Activated CD4-positive, alpha-beta memory T cell treated with anti-CD3 and anti-CD28 coated beads, Interleukin-2, amount 10 ng/mL, durations not matched to agents 7 days and 5 days (primary cell): ENCODE results near the gene NMNAT2. TPM values are rescaled to one million over a fixed set of nuclear protein-coding genes. Genes with fewer than 3 reads are reported as not detected.

Experiments used
- CTCF ChIA-PET: fragments of 350-600 bp; sonication (Branson Sonifier 250); formaldehyde crosslinking; loops from one replicate; lab custom pipeline; 2021; ENCODE audit warnings: antibody characterized with exemption, inconsistent platforms; lab: Charles Lee
- POLR2A ChIA-PET: fragments of 350-600 bp; sonication (Branson Sonifier 250); formaldehyde crosslinking; loops from one replicate; lab custom pipeline; 2021; ENCODE audit warnings: antibody characterized with exemption; lab: Charles Lee
- DNase-seq: peaks from one replicate; pipeline ENCODE4 v3.0.0-alpha.2; 2020
- H3K27ac Mint-ChIP-seq: one replicate; pipeline ENCODE4 v1.8.0; 2021; ENCODE audit warnings: mild to moderate bottlenecking, mixed read lengths
- H3K27me3 Mint-ChIP-seq: one replicate; pipeline ENCODE4 v1.8.0; 2021; ENCODE audit warnings: mixed read lengths
- H3K36me3 Mint-ChIP-seq: one replicate; pipeline ENCODE4 v1.8.0; 2021; ENCODE audit warnings: low read depth, mixed read lengths
- H3K4me1 Mint-ChIP-seq: one replicate; pipeline ENCODE4 v1.8.0; 2021; ENCODE audit warnings: mixed read lengths
- H3K4me3 Mint-ChIP-seq: one replicate; pipeline ENCODE4 v1.8.0; 2021; ENCODE audit warnings: mild to moderate bottlenecking, mixed read lengths
- H3K9me3 Mint-ChIP-seq: one replicate; pipeline ENCODE4 v1.8.0; 2021; ENCODE audit warnings: mixed read lengths
- total RNA-seq, 2 experiments: library from RNA; stranded (reverse); gene quantifications; one replicate each; pipeline ENCODE4 v1.2.3, GENCODE V29; 2021

NMNAT2 gene
- under 1 TPM; 0.03 to 0.28 TPM for total RNA-seq

DNA sequence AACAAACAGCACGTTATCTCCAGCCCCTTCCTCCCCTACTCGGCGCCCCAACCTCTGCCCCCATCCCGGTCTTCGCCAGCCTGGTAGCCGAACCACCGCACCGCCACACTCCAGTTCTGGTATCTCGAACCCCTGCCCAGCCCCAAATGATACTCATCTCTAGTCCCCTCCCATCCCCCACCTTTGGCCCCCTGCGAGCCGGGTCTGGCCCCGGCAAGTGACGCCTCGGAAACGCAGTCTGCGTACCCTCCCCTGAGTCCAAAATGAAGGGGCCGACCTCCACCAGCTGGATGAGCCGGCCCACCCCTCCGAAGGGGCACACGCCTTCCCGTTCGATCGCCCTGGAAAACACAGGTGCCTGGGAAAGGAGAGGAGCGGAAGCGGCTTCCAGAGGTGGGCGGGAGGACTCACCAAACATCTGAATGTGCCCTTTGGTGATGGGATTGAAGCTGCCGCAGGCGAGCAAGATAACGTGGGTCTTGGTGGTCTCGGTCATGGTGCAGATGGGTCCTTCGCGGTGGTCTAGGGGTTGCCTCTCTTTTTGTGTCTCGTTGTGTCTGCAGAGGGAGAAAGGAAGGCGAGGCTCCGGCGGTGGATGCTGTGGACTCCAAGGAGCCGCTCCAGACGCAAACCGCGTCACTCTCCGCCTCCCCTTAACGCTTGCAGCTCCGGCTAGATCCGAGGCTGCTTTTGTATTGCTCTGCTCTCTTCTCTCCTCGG lies at the start of gene NMNAT2:
TSS of gene NMNAT2 (minus strand) at position 609 of the 720 bp plus-strand sequence. CDS start at position 496, 113 bp downstream.
- ChIA-PET CTCF (no interaction called here), POLR2A (no interaction called here)
- no peak within 1 kb of the TSS for H3K27ac Mint-ChIP-seq
- peaks cover 60% of the 10 kb centered on the region for H3K27me3 Mint-ChIP-seq
- H3K9me3 Mint-ChIP-seq: no peaks in the 10 kb centered on the region
- H3K4me3 Mint-ChIP-seq: no peak within 1 kb of the TSS
- H3K36me3 Mint-ChIP-seq: peaks cover 8% of the 10 kb centered on the region
- H3K4me1 Mint-ChIP-seq: peaks cover 20% of the 10 kb centered on the region
- DNase-seq: no peak

DNA sequence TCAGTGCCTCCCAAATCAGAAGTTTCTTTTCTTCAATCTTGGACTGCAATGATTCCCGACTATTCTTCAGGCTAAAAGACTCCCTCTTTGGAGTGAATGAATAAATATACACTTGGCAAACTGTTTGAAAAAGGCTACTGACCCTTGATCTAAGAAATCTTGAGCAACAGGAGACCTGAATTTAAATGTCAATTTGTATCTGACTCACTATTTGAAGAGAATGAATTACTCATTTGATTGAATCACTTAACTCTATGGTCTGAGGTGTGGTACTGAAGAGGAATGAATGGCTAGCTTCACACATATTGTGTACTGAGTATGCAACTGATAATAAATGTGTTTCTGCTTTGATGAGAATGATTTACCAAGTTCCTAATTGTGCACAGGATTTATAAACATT lies 49.5 kb upstream of the NMNAT2 start:
- H3K4me3 Mint-ChIP-seq: no peak overlapping the region
- ChIA-PET POLR2A (no interaction called here), CTCF (interaction anchor here (1.2 kb wide), 1 partner anchor 122 kb away, joined by 6 read pairs; the partner anchor contains the start of gene NCF2)
- DNase-seq: no peak
- no peaks in the 10 kb centered on the region for H3K9me3 Mint-ChIP-seq
- no peaks in the 10 kb centered on the region for H3K36me3 Mint-ChIP-seq
- peaks cover 7% of the 10 kb centered on the region for H3K4me1 Mint-ChIP-seq
- H3K27ac Mint-ChIP-seq: no peak overlapping the region
- H3K27me3 Mint-ChIP-seq: peaks cover 16% of the 10 kb centered on the region

DNA sequence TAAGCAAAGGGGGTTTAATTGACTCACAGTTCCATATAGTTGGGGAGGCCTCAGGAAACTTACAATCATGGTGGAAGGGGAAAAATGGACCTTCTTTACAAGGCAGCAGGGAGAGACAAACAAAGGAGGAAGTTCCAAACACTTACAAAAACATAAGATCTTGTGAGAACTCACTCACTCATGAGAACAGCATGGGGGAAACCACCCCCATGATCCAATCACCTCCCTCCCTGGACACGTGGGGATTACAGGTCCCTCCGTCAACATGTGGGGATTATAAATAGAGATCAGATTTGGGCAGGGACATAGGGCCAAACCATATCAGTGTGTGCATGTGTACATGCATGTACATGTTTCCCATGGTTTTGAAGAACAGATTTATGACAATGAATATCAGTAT lies 48.6 kb upstream of the NMNAT2 start:
- Mint-ChIP-seq H3K36me3 (no peaks in the 10 kb centered on the region), H3K27me3 (peaks cover 20% of the 10 kb centered on the region), H3K4me3 (no peak overlapping the region), H3K4me1 (peaks cover 5% of the 10 kb centered on the region), H3K27ac (no peak overlapping the region), H3K9me3 (no peaks in the 10 kb centered on the region)
- DNase-seq: no peak
- CTCF ChIA-PET: no interaction called here
- POLR2A ChIA-PET: no interaction called here

DNA sequence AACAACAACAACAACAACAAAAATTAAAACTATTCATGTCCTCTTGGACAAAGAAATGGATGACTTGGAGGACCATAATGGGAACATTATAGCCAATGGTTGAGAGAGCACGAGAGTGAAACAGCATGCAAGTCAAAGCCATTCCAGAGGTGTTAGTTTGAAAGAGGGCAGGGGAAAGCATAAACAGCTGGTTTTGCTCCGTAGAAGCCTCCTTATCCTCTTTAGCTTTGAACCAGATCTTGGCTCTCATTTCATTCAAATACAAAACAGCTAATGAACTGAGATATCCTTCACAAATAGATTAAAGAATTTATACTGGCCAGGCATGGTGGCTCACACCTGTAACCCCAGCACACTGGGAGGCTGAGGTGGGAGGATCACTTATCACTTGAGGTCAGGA lies 45.4 kb upstream of the NMNAT2 start:
- Mint-ChIP-seq H3K4me1 (no peaks in the 10 kb centered on the region), H3K27me3 (peaks cover 33% of the 10 kb centered on the region), H3K4me3 (no peak overlapping the region), H3K36me3 (no peaks in the 10 kb centered on the region), H3K9me3 (no peaks in the 10 kb centered on the region), H3K27ac (no peak overlapping the region)
- ChIA-PET POLR2A (no interaction called here), CTCF (no interaction called here)
- no peak for DNase-seq

DNA sequence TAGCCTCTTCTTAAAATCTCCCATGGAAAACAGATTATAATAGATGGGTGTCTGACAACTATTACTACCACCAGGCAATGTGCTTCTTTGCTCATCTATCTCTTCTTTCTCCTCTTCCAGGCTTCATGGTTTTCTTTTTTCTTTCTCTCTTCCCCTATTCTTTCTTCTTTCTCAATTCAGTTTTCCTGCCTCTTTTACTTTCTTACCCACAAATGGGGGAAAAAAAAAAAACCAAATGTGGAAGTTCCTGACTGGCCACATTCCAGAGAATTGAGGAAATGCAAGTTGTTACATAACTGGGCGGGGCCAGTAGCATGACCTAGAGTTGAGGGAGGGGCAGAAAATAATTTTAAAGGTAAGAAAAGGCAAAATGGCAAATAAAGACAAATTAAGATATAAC lies 43.2 kb upstream of the NMNAT2 start:
- POLR2A ChIA-PET: interaction anchor here (1.5 kb wide), 1 partner anchor 15 kb away, joined by 3 read pairs; no protein-coding TSS in a partner anchor

DNA sequence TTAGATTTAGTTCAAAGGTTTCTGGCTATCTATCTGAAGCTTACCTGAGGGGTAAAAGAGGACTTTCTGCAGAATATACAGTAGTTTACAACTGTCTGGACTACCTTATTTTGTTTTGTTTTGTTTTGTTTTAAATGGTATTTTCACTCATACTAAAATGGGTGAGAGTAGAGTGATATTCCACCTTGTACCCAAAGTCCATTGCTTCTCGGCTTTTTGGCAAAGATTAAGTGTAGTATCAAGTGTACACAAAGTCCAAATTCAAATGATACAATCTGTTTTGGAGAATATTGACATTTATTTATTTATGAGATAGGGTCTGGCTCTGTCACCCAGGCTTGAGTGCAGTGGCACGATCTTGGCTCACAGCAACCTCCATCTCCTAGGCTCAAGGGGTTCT lies 42.4 kb upstream of the NMNAT2 start:
- POLR2A ChIA-PET: interaction anchor here (0.6 kb wide), 1 partner anchor 104 kb away, joined by 3 read pairs; no protein-coding TSS in a partner anchor
- DNase-seq: no peak
- H3K36me3 Mint-ChIP-seq: no peaks in the 10 kb centered on the region
- H3K9me3 Mint-ChIP-seq: no peaks in the 10 kb centered on the region
- no peak overlapping the region for H3K4me3 Mint-ChIP-seq
- H3K27ac Mint-ChIP-seq: no peak overlapping the region
- H3K4me1 Mint-ChIP-seq: no peaks in the 10 kb centered on the region
- CTCF ChIA-PET: no interaction called here
- peaks cover 40% of the 10 kb centered on the region for H3K27me3 Mint-ChIP-seq

More for the DNA sequence above, 43.2 kb upstream of the NMNAT2 start:
- Mint-ChIP-seq H3K4me1 (no peaks in the 10 kb centered on the region), H3K4me3 (no peak overlapping the region), H3K27ac (no peak overlapping the region), H3K36me3 (no peaks in the 10 kb centered on the region), H3K9me3 (no peaks in the 10 kb centered on the region), H3K27me3 (peaks cover 40% of the 10 kb centered on the region)
- no peak for DNase-seq
- CTCF ChIA-PET: no interaction called here

DNA sequence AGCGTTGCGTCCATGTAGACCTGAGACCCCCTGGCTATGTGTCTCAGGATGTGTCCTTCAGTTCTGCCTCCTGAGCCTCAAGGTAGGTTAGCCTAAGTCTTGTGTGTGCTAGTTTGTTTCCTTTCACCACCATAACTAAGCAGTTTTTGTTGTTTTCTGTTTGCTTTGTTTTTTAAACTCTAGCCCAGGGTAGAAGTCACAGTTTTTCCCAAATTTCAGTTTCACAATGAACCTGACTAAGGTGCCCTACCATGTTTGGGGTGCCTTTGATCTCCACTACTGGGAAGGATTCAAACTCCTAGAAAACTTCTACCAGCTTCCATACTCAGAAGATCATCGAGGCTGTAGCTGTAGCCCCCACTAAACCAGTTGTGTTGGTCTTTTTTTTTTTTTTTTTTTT lies 39.3 kb upstream of the NMNAT2 start:
- CTCF ChIA-PET: no interaction called here
- peaks cover 33% of the 10 kb centered on the region for H3K27me3 Mint-ChIP-seq
- H3K4me3 Mint-ChIP-seq: no peak overlapping the region
- H3K36me3 Mint-ChIP-seq: no peaks in the 10 kb centered on the region
- POLR2A ChIA-PET: no interaction called here
- no peaks in the 10 kb centered on the region for H3K9me3 Mint-ChIP-seq
- H3K4me1 Mint-ChIP-seq: no peaks in the 10 kb centered on the region
- H3K27ac Mint-ChIP-seq: no peak overlapping the region
- DNase-seq: no peak

DNA sequence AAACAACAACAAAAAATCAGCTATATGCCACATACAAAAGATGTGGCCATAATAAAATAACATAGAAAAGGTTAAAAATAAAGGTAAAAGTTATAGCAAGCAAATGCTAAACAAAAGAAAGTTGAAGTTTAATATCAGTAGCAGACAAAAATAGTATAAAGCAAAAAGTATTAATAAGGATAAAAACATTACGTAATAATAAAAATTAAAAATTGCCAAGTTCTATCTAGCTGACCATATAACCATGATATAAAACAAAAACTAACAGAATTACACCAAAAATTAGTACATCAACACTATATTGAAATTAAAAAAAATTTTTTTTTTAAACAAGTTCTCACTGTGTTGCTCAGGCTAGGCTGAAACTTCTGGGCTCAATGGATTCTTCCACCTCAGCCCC lies 38.6 kb upstream of the NMNAT2 start:
- DNase-seq: no peak
- peaks cover 32% of the 10 kb centered on the region for H3K27me3 Mint-ChIP-seq
- ChIA-PET CTCF (interaction anchor here (0.7 kb wide), 1 partner anchor 375 kb away, joined by 3 read pairs; no protein-coding TSS in a partner anchor), POLR2A (no interaction called here)
- H3K4me3 Mint-ChIP-seq: no peak overlapping the region
- no peaks in the 10 kb centered on the region for H3K36me3 Mint-ChIP-seq
- no peaks in the 10 kb centered on the region for H3K4me1 Mint-ChIP-seq
- H3K9me3 Mint-ChIP-seq: no peaks in the 10 kb centered on the region
- no peak overlapping the region for H3K27ac Mint-ChIP-seq

DNA sequence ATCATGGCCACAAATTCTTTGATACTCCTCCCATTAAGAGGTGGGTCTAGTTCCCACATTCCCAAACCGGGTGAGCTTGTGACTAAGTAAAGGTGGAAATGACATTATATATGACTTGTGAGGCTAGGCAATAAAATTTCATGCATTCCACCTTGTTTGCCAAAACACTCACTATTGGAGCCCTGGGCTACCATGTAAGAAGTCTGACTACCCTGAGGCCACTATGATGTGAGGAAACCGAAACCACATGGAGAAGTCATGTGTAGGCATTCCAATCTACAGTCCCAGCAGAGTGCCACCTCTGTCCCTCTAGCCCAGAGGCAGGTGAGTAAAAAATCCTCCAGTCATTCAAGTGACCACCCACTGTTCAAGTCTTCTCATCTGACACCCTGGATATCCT lies 36.2 kb upstream of the NMNAT2 start:
- Mint-ChIP-seq H3K27me3 (peaks cover 22% of the 10 kb centered on the region), H3K27ac (no peak overlapping the region), H3K4me1 (no peaks in the 10 kb centered on the region), H3K4me3 (no peak overlapping the region), H3K9me3 (no peaks in the 10 kb centered on the region), H3K36me3 (no peaks in the 10 kb centered on the region)
- ChIA-PET CTCF (no interaction called here), POLR2A (no interaction called here)
- no peak for DNase-seq

DNA sequence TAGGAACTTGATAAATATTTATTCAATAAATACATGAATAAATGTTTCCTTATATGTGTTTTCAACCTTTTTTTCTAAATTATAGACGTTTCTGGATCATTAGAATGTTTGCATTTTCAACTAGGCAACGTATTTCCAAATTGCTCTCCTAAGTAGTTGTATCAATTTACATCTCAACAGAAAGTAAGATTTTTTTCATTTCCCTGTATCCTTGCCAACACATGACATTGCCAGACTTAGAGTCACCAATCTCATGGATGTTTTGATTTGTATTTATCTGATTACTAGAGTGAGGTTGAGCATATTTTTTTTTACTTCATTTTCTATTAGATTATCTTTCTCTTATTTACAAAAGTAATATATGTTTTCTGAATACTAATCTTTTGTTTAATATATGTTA lies 31.9 kb upstream of the NMNAT2 start:
- no peak overlapping the region for H3K27ac Mint-ChIP-seq
- no peak for DNase-seq
- no peak overlapping the region for H3K4me3 Mint-ChIP-seq
- ChIA-PET CTCF (no interaction called here), POLR2A (no interaction called here)
- H3K27me3 Mint-ChIP-seq: peaks cover 5% of the 10 kb centered on the region
- no peaks in the 10 kb centered on the region for H3K9me3 Mint-ChIP-seq
- H3K4me1 Mint-ChIP-seq: no peaks in the 10 kb centered on the region
- no peaks in the 10 kb centered on the region for H3K36me3 Mint-ChIP-seq

DNA sequence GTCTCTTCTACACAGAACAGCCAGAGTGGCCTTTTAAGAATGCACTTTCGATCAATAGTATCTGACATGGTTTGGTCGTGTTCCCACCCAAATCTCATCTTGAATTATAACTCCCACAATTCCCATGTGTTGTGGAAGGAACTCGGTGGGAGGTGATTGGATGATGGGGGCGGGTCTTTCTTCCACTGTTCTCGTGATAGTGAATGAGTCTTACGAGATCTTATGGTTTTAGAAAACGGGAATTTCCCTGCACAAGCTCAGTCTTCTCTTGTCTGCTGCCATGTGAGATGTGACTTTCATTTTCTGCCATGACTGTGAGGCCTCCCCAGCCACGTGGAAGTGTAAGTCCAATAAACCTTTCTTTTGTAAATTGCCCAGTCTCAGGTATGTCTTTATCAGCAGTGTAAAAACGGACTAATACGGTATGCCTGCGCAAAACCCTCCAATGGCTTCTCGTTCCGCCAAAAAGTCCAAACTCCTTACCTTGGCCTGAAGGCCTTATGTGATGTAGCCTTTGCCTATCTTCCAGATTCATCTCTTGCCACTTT lies 31.1 kb upstream of the NMNAT2 start:
- H3K36me3 Mint-ChIP-seq: no peaks in the 10 kb centered on the region
- ChIA-PET CTCF (no interaction called here), POLR2A (no interaction called here)
- H3K9me3 Mint-ChIP-seq: no peaks in the 10 kb centered on the region
- H3K4me3 Mint-ChIP-seq: no peak overlapping the region
- H3K27me3 Mint-ChIP-seq: peaks cover 2% of the 10 kb centered on the region
- DNase-seq: no peak
- H3K4me1 Mint-ChIP-seq: no peaks in the 10 kb centered on the region
- no peak overlapping the region for H3K27ac Mint-ChIP-seq

DNA sequence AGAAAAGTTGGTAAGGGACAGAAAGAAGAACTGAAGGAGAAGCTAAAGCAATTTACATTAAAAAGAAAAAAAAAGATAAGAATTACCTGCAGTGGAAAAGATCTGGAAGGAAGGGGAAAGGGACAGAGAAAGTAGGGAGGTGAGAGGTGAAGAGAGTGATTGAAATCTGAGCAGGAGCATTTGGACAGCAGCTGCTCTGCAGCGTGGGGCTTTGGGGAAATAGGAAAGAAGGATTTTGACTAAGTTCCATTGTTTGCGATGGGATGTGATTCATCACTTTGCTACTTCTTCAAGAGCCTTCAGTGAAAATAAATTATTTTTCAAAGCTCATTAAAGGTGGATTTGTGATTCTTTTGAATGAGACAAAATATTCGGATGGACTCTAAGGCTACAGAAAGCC lies 26.1 kb upstream of the NMNAT2 start:
- POLR2A ChIA-PET: no interaction called here
- CTCF ChIA-PET: no interaction called here
- DNase-seq: no peak
- Mint-ChIP-seq H3K27ac (no peak overlapping the region), H3K4me3 (no peak overlapping the region), H3K9me3 (no peaks in the 10 kb centered on the region), H3K27me3 (peaks cover 10% of the 10 kb centered on the region), H3K36me3 (no peaks in the 10 kb centered on the region), H3K4me1 (no peaks in the 10 kb centered on the region)

DNA sequence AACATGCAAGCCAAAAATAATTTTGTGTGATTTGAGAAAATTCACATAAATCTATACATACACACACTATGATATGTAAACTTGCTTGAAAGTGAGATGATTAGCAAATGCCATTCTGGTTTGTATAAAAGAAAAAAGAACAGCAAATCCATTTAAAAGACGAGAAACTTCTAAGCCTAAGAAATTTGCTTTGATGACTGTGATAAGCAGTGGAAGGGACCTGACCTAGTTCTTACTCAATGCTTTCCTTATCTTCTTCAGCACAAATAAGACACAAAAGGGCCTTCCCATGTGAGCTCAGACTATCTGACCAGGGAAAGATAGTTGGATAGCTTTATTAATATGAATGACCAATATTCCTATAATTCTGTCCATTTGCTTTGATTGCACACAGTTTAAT lies 25.3 kb upstream of the NMNAT2 start:
- Mint-ChIP-seq H3K36me3 (no peaks in the 10 kb centered on the region), H3K4me1 (no peaks in the 10 kb centered on the region), H3K4me3 (no peak overlapping the region), H3K27ac (no peak overlapping the region), H3K27me3 (peaks cover 10% of the 10 kb centered on the region), H3K9me3 (no peaks in the 10 kb centered on the region)
- ChIA-PET CTCF (no interaction called here), POLR2A (no interaction called here)
- DNase-seq: no peak

DNA sequence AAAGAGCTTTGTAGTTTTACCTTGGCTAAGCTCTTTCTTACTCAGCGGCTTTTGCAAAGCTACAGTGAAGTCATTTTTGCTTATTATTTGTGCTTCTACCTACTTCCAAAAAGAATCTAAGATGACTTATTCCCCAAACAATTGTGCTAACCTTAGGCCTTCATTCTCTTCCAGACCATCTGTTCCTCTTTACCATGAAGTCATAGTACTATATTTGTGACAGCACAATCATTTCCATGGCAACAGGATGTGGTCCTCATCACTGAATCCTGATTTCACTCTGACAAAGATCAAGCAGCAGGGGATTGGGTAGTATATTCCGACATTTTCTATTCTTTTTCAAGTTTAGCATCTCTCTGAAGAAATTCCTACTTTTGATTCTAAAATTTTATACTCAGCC lies 24.8 kb upstream of the NMNAT2 start:
- ChIA-PET POLR2A (no interaction called here), CTCF (no interaction called here)
- H3K36me3 Mint-ChIP-seq: no peaks in the 10 kb centered on the region
- H3K4me1 Mint-ChIP-seq: no peaks in the 10 kb centered on the region
- no peaks in the 10 kb centered on the region for H3K9me3 Mint-ChIP-seq
- H3K4me3 Mint-ChIP-seq: no peak overlapping the region
- H3K27ac Mint-ChIP-seq: no peak overlapping the region
- DNase-seq: no peak
- peaks cover 10% of the 10 kb centered on the region for H3K27me3 Mint-ChIP-seq
